ENCODE results near the gene ERG.

GRCh38 chr21:38376693-38377092 is 121.6 kb downstream of the ERG start:
- TF ChIP-seq TAF1 (IDR thresholded peaks at IDR 0.05; ENCODE audit: low read depth, low read length): no peak
- no peak for TF ChIP-seq POLR2A (IDR thresholded peaks at IDR 0.05; ENCODE audit: low read depth, low read length)
- TF ChIP-seq POLR2AphosphoS5 (IDR thresholded peaks at IDR 0.05; ENCODE audit: low read depth, low read length): no peak
- TF ChIP-seq SPI1 (IDR thresholded peaks at IDR 0.05; ENCODE audit: low read depth, low read length): no peak
- no peak for TF ChIP-seq PAX5 (IDR thresholded peaks at IDR 0.05; ENCODE audit: insufficient read depth, low read length, severe bottlenecking)
